Gastrocnemius medialis (tissue), 4 donors: Measurements from ENCODE around the gene SBF1.

ENCODE experiments used
- CTCF ChIP-seq, 5 experiments: fragments of 450-650 bp in 3 of 5; fragments of 200-600 bp in 2 of 5; sonication (generic) in 2 of 5; IDR thresholded peaks in 4 of 5; conservative IDR thresholded peaks in 1 of 5; 1 replicate in 4 of 5; 2 replicates in 1 of 5; pipeline ENCODE4 v1.5.1; 2016 to 2019; ENCODE audit warnings: antibody characterized with exemption in 5 of 5, mild to moderate bottlenecking in 3 of 5, moderate library complexity in 3 of 5
- POLR2A ChIP-seq, 2 donors: fragments of 450-650 bp; IDR thresholded peaks; one replicate each; pipeline ENCODE4 v1.6.1; 2017; ENCODE audit warnings: antibody characterized with exemption in 2 of 2, mild to moderate bottlenecking in 2 of 2, moderate library complexity in 2 of 2

- no peak for TF ChIP-seq POLR2A (IDR thresholded peaks at IDR 0.05)
- TF ChIP-seq CTCF (IDR thresholded peaks at IDR 0.05 in 4 of 5, conservative IDR thresholded peaks at IDR 0.05 in 1 of 5): no peak
These were observed 36.2 kb downstream of the SBF1 start for GRCh38 chr22:50438305-50439275.
